H1 (cell line): ENCODE measurements around the gene HRH1. TPM values are rescaled to one million over a fixed set of nuclear protein-coding genes. Genes with fewer than 3 reads are reported as not detected.

Source experiments
- CTCF ChIA-PET: fragments of 300-600 bp; sonication (Branson Sonifier 250); formaldehyde crosslinking; loops from one replicate; lab custom pipeline; 2021; ENCODE audit not compliant: partially characterized antibody; lab: Charles Lee
- POLR2A ChIA-PET: fragments of 300-600 bp; sonication (Branson Sonifier 250); formaldehyde crosslinking; loops from one replicate; lab custom pipeline; 2021; ENCODE audit warnings: inconsistent platforms; ENCODE audit not compliant: partially characterized antibody; lab: Charles Lee
- DNase-seq, 2 experiments: peaks; one replicate each; pipeline versions ENCODE4 v3.0.0 to v3.0.0-alpha.2; 2010 to 2022; ENCODE audit warnings: low spot score in 2 of 2, low read depth in 1 of 2, mixed read lengths in 1 of 2
- FAIRE-seq: peaks from 2 replicates; lab custom pipeline; 2011; peaks lifted over from hg19 to GRCh38; lab: Jason Lieb, UNC
- H2AFZ ChIP-seq: 2 replicates; pipeline ENCODE4 v1.8.1; 2012; ENCODE audit warnings: low read length, inconsistent platforms
- H2AK5ac ChIP-seq: 2 replicates; pipeline ENCODE4 v1.6.1; 2013; ENCODE audit warnings: low read depth, low read length
- H2BK120ac ChIP-seq: replicated peaks from 2 replicates; pipeline ENCODE3; 2013; ENCODE audit warnings: low read depth, low read length, inconsistent platforms
- H2BK12ac ChIP-seq: 2 replicates; pipeline ENCODE4 v1.6.1; 2013; ENCODE audit warnings: low read depth, low read length
- H2BK15ac ChIP-seq: 2 replicates; pipeline ENCODE4 v1.6.1; 2013; ENCODE audit warnings: low read length
- H2BK20ac ChIP-seq: 2 replicates; pipeline ENCODE4 v1.6.1; 2013; ENCODE audit warnings: low read length
- H2BK5ac ChIP-seq: 2 replicates; pipeline ENCODE4 v1.6.1; 2013; ENCODE audit warnings: low read depth, low read length
- H3K14ac ChIP-seq: 2 replicates; pipeline ENCODE4 v1.6.1; 2013; ENCODE audit warnings: inconsistent platforms; ENCODE audit not compliant: insufficient read length
- H3K18ac ChIP-seq: 2 replicates; pipeline ENCODE4 v1.6.1; 2013; ENCODE audit warnings: low read length; ENCODE audit errors: extremely low read depth
- H3K23ac ChIP-seq: 2 replicates; pipeline ENCODE4 v1.6.1; 2013; ENCODE audit warnings: inconsistent platforms; ENCODE audit not compliant: insufficient read length
- H3K23me2 ChIP-seq: 2 replicates; pipeline ENCODE4 v1.6.1; 2013; ENCODE audit warnings: low read depth, low read length
- H3K27ac ChIP-seq: 2 replicates; pipeline ENCODE4 v1.6.1; 2011; ENCODE audit warnings: low read depth, low read length, inconsistent platforms
- H3K27me3 ChIP-seq, 4 experiments: replicated peaks in 1 of 4; 1 replicate in 1 of 4; 2 replicates in 3 of 4; pipeline versions ENCODE4 v1.6.1 to v1.8.1; 2011 to 2013; ENCODE audit warnings: low read length in 3 of 4, mild to moderate bottlenecking in 3 of 4, inconsistent platforms in 2 of 4, mixed read lengths in 2 of 4, moderate library complexity in 1 of 4; ENCODE audit not compliant: control insufficient read depth in 3 of 4, insufficient read depth in 3 of 4; ENCODE audit errors: extremely low read depth in 1 of 4
- H3K36me3 ChIP-seq, 4 experiments: 2 replicates each; pipeline versions ENCODE4 v1.6.1 to v1.8.1; 2011 to 2013; ENCODE audit warnings: mild to moderate bottlenecking in 4 of 4, low read length in 3 of 4, moderate library complexity in 2 of 4, control low read depth in 1 of 4, inconsistent platforms in 1 of 4; ENCODE audit not compliant: insufficient read depth in 4 of 4, control insufficient read depth in 2 of 4
- H3K4ac ChIP-seq: replicated peaks from 2 replicates; pipeline ENCODE3; 2013; ENCODE audit warnings: low read length, low read depth, mixed read lengths, inconsistent platforms; ENCODE audit not compliant: insufficient read length
- H3K4me1 ChIP-seq, 4 experiments: replicated peaks in 1 of 4; 1 replicate in 1 of 4; 2 replicates in 3 of 4; pipeline versions ENCODE4 v1.6.1 to v1.8.1; 2011 to 2013; ENCODE audit warnings: low read length in 3 of 4, inconsistent platforms in 2 of 4, mixed read lengths in 1 of 4; ENCODE audit not compliant: insufficient read depth in 4 of 4, control insufficient read depth in 3 of 4
- H3K4me2 ChIP-seq, 2 experiments: 2 replicates each; pipeline versions ENCODE4 v1.6.1 to v1.8.1; 2011 to 2013; ENCODE audit warnings: low read depth in 2 of 2, low read length in 2 of 2, control low read depth in 1 of 2, inconsistent platforms in 1 of 2, mild to moderate bottlenecking in 1 of 2; ENCODE audit not compliant: insufficient read depth in 1 of 2
- H3K4me3 ChIP-seq, 4 experiments: fragments of 200-600, 300-600 bp in 1 of 4; sonication (generic), shearing (Covaris generic), sonication (Bioruptor Twin) in 1 of 4; 2 replicates each; pipeline versions ENCODE4 v1.5.1 to v1.8.1; 2011 to 2016; ENCODE audit warnings: low read length in 4 of 4, low read depth in 3 of 4, control low read depth in 2 of 4, inconsistent platforms in 2 of 4, mild to moderate bottlenecking in 2 of 4, mixed read lengths in 1 of 4, moderate library complexity in 1 of 4; ENCODE audit not compliant: insufficient read depth in 2 of 4; ENCODE audit errors: extremely low read depth in 1 of 4
- H3K56ac ChIP-seq: replicated peaks from 2 replicates; pipeline ENCODE3; 2013; ENCODE audit warnings: low read depth, mild to moderate bottlenecking, mixed read lengths, low read length, inconsistent platforms; ENCODE audit not compliant: insufficient read length
- H3K79me1 ChIP-seq: 2 replicates; pipeline ENCODE4 v1.6.1; 2013; ENCODE audit warnings: low read depth, low read length, control low read depth
- H3K79me2 ChIP-seq, 2 experiments: 2 replicates each; pipeline versions ENCODE4 v1.6.1 to v1.8.1; 2012 to 2013; ENCODE audit warnings: low read length in 2 of 2, mild to moderate bottlenecking in 2 of 2, inconsistent platforms in 1 of 2; ENCODE audit not compliant: insufficient read depth in 2 of 2, control insufficient read depth in 1 of 2
- H3K9ac ChIP-seq, 4 experiments: replicated peaks in 1 of 4; 1 replicate in 1 of 4; 2 replicates in 3 of 4; pipeline versions ENCODE4 v1.6.1 to v1.8.1; 2011 to 2013; ENCODE audit warnings: low read depth in 3 of 4, low read length in 3 of 4, control low read depth in 2 of 4, mild to moderate bottlenecking in 2 of 4, moderate library complexity in 2 of 4, inconsistent platforms in 1 of 4; ENCODE audit errors: extremely low read depth in 1 of 4
- H3K9me3 ChIP-seq, 2 experiments: 2 replicates each; pipeline versions ENCODE4 v1.6.1 to v1.8.1; 2012 to 2013; ENCODE audit warnings: mild to moderate bottlenecking in 2 of 2, moderate library complexity in 2 of 2, control low read depth in 1 of 2, inconsistent platforms in 1 of 2, low read depth in 1 of 2, low read length in 1 of 2, mixed read lengths in 1 of 2; ENCODE audit not compliant: insufficient read depth in 2 of 2
- H4K20me1 ChIP-seq, 2 experiments: replicated peaks in 1 of 2; 2 replicates each; pipeline versions ENCODE3 to v1.8.1; 2011 to 2013; ENCODE audit warnings: inconsistent platforms in 2 of 2, low read length in 2 of 2, mild to moderate bottlenecking in 1 of 2; ENCODE audit not compliant: insufficient read depth in 2 of 2, control insufficient read depth in 1 of 2
- H4K5ac ChIP-seq: 2 replicates; pipeline ENCODE4 v1.6.1; 2013; ENCODE audit warnings: low read length, low read depth, mixed read lengths, inconsistent platforms; ENCODE audit not compliant: insufficient read length
- H4K8ac ChIP-seq: 2 replicates; pipeline ENCODE4 v1.8.0; 2013; ENCODE audit warnings: mild to moderate bottlenecking, moderate library complexity, low read length, inconsistent platforms; ENCODE audit not compliant: insufficient read depth; ENCODE audit errors: extremely low read depth
- H4K91ac ChIP-seq: replicated peaks from 2 replicates; pipeline ENCODE3; 2013; ENCODE audit warnings: low read length, mixed read lengths, inconsistent platforms; ENCODE audit not compliant: insufficient read length
- BACH1 ChIP-seq: IDR thresholded peaks from 2 replicates; pipeline ENCODE4 v1.6.1; 2012; ENCODE audit warnings: low read length, improper control_type of control experiment
- CBX8 ChIP-seq: fragments of 300-800, 300-1000 bp; sonication (generic); IDR thresholded peaks from 2 replicates; pipeline ENCODE4 v1.7.1; 2016; ENCODE audit warnings: low read depth, low read length, borderline replicate concordance
- CHD1 ChIP-seq: IDR thresholded peaks from 2 replicates; pipeline ENCODE4 v1.6.1; 2012; ENCODE audit warnings: low read depth, low read length, improper control_type of control experiment
- EP300 ChIP-seq, 2 experiments: IDR thresholded peaks; 1 replicate in 1 of 2; 2 replicates in 1 of 2; pipeline ENCODE4 v1.6.1; 2011 to 2012; ENCODE audit warnings: low read depth in 2 of 2, low read length in 2 of 2, mild to moderate bottlenecking in 2 of 2, borderline replicate concordance in 1 of 2, inconsistent platforms in 1 of 2, moderate library complexity in 1 of 2
- FOSL1 ChIP-seq: IDR thresholded peaks from 2 replicates; pipeline ENCODE4 v1.6.1; 2011; ENCODE audit warnings: mild to moderate bottlenecking, low read depth, low read length, moderate library complexity; ENCODE audit not compliant: insufficient read depth
- HDAC2 ChIP-seq, 2 experiments: fragments of 300-600 bp in 1 of 2; sonication (generic) in 1 of 2; IDR thresholded peaks; 2 replicates each; pipeline ENCODE4 v1.6.1; 2011 to 2012; ENCODE audit warnings: low read depth in 2 of 2, low read length in 2 of 2, mild to moderate bottlenecking in 2 of 2, moderate library complexity in 2 of 2, borderline replicate concordance in 1 of 2, inconsistent platforms in 1 of 2
- JUN ChIP-seq: IDR thresholded peaks from 2 replicates; pipeline ENCODE4 v1.6.1; 2011; ENCODE audit warnings: low read depth, mild to moderate bottlenecking, improper control_type of control experiment, low read length
- KDM5A ChIP-seq: fragments of 200-600 bp; IDR thresholded peaks from 2 replicates; pipeline ENCODE4 v1.7.1; 2012; ENCODE audit warnings: mild to moderate bottlenecking, low read length, inconsistent platforms, mixed read lengths
- NANOG ChIP-seq: IDR thresholded peaks from 2 replicates; pipeline ENCODE4 v1.6.1; 2011; ENCODE audit warnings: low read length, low read depth, mild to moderate bottlenecking, inconsistent platforms; ENCODE audit not compliant: insufficient read depth, poor library complexity, severe bottlenecking
- RBBP5 ChIP-seq: IDR thresholded peaks from 2 replicates; pipeline ENCODE4 v1.7.1; 2012; ENCODE audit warnings: low read depth, mild to moderate bottlenecking, inconsistent platforms, low read length, moderate library complexity, borderline replicate concordance
- RFX5 ChIP-seq: IDR thresholded peaks from 2 replicates; pipeline ENCODE4 v1.6.1; 2011; ENCODE audit warnings: low read depth, low read length, improper control_type of control experiment, borderline replicate concordance
- SP4 ChIP-seq: IDR thresholded peaks from 2 replicates; pipeline ENCODE4 v1.6.1; 2012; ENCODE audit warnings: low read length, inconsistent platforms
- ZNF274 ChIP-seq: IDR thresholded peaks from 2 replicates; pipeline ENCODE4 v1.7.0; 2012; ENCODE audit warnings: low read length, borderline replicate concordance; ENCODE audit errors: extremely low read depth
- WGBS, 2 experiments: shearing (Covaris generic) in 1 of 2; methylation state at CpG; one replicate each; pipeline versions ENCODE4 v1.1.6 to v1.1.7; 2013 to 2015; ENCODE audit warnings: low lambda C conversion rate in 2 of 2, mixed read lengths in 2 of 2, inconsistent platforms in 1 of 2, low coverage in 1 of 2, missing lambda C conversion rate in 1 of 2; ENCODE audit not compliant: insufficient replicate concordance in 2 of 2, insufficient coverage in 1 of 2, insufficient read length in 1 of 2; ENCODE audit errors: extremely low coverage in 1 of 2, missing lambda C conversion rate in 1 of 2; 5-methylcytosine and 5-hydroxymethylcytosine counted together
- polyA plus RNA-seq, 7 experiments: library from polyadenylated mRNA; depleted of rRNA in 3 of 7; stranded (reverse) in 5 of 7; unstranded in 2 of 7; fragments of >200 nt in 5 of 7; fragments of 200-250 nt in 2 of 7; gene quantifications; 1 replicate in 5 of 7; 2 replicates in 1 of 7; 4 replicates in 1 of 7; pipeline versions ENCODE4 v1.2.1 to v1.2.3, GENCODE V29; 2011 to 2013; ENCODE audit warnings: missing spikeins in 2 of 7, mixed read lengths in 2 of 7
- total RNA-seq: library from RNA; stranded (reverse); fragmentation: NEBNext Ultra II Directional; extraction: Animal tissue kit (Norgen Biotek cat#: 25700); gene quantifications from 2 replicates; pipeline ENCODE4 v1.2.1, GENCODE V29; 2021

The HRH1 gene
- total and polyA plus RNA-seq, 2 of the 8 experiments (the other 6 are each of a cell fraction or from before 2014, with no cell fraction given): 0.11 TPM; not detected in 1

DNA sequence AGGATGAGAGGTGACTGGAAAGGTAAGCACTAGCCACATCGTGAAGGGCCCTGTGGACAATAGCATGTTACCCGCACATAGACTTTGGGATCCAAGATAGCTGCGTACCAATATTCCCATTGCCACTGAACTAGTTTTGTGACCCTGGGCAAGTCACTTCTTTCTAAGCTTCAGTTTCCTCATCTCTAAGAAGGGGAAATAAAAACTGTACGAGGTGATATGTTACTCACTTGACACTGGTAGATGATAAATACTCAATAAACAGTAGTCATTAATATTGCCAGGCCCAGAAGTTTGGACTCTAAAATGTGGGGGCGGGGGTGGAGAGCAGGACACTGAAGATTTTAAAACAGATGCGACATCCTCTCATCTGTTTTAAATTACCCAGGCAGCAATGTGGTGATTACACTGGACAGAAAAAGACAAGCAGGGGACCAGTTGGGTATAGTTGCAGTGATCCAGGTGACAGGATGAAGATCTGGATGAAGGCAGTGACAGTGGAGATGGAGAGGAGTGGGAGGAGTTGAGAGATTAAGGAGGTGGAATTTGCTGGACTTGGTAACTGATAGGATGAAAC, 120.4 kb downstream of the HRH1 start:
- Histone ChIP-seq H3K36me3 (no peaks in the 10 kb centered on the region; a peak in 2 of 8 replicates), H2BK120ac (no peak overlapping the region), H3K4ac (no peak overlapping the region), H4K8ac (no peak overlapping the region), H3K79me2 (peaks cover 3 to 17% of the 10 kb centered on the region in 2 experiments), H3K4me2 (no peak overlapping the region), H2BK5ac (no peak overlapping the region), H2AFZ (no peak overlapping the region), H3K27me3 (no peaks in the 10 kb centered on the region), H3K23ac (no peak overlapping the region), H2AK5ac (no peak overlapping the region), H3K27ac (no peak overlapping the region), H3K4me3 (no peak overlapping the region), H2BK12ac (no peak overlapping the region; the same call in 1 of the 2 replicates), H2BK20ac (no peak overlapping the region), H2BK15ac (no peak overlapping the region), H3K4me1 (peaks cover 0 to 9% (median 5%) of the 10 kb centered on the region in 4 experiments; a peak in 4 of 7 replicates), H3K14ac (no peak overlapping the region), H3K9me3 (no peaks in the 10 kb centered on the region), H4K91ac (no peak overlapping the region), H4K20me1 (no peaks in the 10 kb centered on the region), H3K9ac (no peak overlapping the region; a peak in 2 of 7 replicates), H3K18ac (no peak overlapping the region), H3K79me1 (peaks cover 9% of the 10 kb centered on the region), H3K23me2 (peaks cover 3% of the 10 kb centered on the region; the same call in 1 of the 2 replicates), H3K56ac (no peak overlapping the region), H4K5ac (no peak overlapping the region)
- POLR2A ChIA-PET: interaction anchor here (2.7 kb wide), 1 partner anchor 8 kb away, joined by 13 read pairs; no protein-coding TSS in a partner anchor
- 89% methylated on average over 6 of the region's 6 CpGs; no CpG with 5 or more reads in 1 of the 2 experiments for WGBS, 2 experiments
- DNase-seq (no peak), FAIRE-seq (no peak)
- CTCF ChIA-PET: interaction anchor here (1.1 to 1.4 kb wide), 2 partner anchors 31 to 38 kb away, joined by 3 to 4 read pairs; no protein-coding TSS in a partner anchor
- TF ChIP-seq CHD1 (no peak), NANOG (no peak), JUN (no peak), KDM5A (no peak), BACH1 (no peak), RFX5 (no peak), ZNF274 (no peak), RBBP5 (no peak), CBX8 (no peak), FOSL1 (no peak), EP300 (IDR thresholded peaks at IDR 0.05; ENCODE audit: borderline replicate concordance in 1 of 2, low read depth in 2 of 2, low read length in 2 of 2) (no peak), SP4 (no peak), HDAC2 (IDR thresholded peaks at IDR 0.05; ENCODE audit: borderline replicate concordance in 1 of 2, low read depth in 2 of 2, low read length in 2 of 2) (no peak)
